HCT116 (cell line): ENCODE results near the gene TYK2.

Source experiments
- SP1 ChIP-seq: IDR thresholded peaks from 2 replicates; pipeline ENCODE4 v1.6.1; 2012; ENCODE audit warnings: low read depth
- TF ChIP-seq, protein P1 (sequence below): IDR thresholded peaks from 2 replicates; pipeline ENCODE4 v1.6.1; 2012; ENCODE audit warnings: low read depth

DNA sequence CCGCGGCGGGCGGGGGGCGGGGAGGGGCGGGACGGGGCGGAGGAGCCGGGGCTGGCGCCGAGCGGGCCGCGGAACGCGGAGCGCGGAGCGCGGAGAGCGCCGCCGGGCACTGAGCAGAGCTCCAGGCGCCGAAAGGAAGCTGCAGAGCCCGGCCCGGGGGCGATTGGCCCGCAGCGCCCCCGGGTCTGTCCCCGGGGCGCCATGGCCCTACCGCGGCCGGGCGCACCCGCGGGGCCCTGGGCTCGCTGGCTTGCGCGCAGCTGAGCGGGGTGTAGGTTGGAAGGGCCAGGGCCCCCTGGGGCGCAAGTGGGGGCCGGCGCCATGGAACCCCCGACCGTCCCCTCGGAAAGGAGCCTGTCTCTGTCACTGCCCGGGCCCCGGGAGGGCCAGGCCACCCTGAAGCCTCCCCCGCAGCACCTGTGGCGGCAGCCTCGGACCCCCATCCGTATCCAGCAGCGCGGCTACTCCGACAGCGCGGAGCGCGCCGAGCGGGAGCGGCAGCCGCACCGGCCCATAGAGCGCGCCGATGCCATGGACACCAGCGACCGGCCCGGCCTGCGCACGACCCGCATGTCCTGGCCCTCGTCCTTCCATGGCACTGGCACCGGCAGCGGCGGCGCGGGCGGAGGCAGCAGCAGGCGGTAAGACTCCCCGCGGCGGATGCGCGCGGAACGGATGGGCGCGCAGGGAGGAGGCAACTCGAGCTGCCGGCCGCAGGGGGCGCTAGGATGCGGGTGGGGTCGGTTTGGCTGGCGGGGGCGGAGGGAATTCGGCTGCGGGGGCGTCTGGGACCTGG is 40.3 kb upstream of the TYK2 start, which contains the start of gene PDE4A:
- no peak for TF ChIP-seq SP1
- TF ChIP-seq, protein P1, sequence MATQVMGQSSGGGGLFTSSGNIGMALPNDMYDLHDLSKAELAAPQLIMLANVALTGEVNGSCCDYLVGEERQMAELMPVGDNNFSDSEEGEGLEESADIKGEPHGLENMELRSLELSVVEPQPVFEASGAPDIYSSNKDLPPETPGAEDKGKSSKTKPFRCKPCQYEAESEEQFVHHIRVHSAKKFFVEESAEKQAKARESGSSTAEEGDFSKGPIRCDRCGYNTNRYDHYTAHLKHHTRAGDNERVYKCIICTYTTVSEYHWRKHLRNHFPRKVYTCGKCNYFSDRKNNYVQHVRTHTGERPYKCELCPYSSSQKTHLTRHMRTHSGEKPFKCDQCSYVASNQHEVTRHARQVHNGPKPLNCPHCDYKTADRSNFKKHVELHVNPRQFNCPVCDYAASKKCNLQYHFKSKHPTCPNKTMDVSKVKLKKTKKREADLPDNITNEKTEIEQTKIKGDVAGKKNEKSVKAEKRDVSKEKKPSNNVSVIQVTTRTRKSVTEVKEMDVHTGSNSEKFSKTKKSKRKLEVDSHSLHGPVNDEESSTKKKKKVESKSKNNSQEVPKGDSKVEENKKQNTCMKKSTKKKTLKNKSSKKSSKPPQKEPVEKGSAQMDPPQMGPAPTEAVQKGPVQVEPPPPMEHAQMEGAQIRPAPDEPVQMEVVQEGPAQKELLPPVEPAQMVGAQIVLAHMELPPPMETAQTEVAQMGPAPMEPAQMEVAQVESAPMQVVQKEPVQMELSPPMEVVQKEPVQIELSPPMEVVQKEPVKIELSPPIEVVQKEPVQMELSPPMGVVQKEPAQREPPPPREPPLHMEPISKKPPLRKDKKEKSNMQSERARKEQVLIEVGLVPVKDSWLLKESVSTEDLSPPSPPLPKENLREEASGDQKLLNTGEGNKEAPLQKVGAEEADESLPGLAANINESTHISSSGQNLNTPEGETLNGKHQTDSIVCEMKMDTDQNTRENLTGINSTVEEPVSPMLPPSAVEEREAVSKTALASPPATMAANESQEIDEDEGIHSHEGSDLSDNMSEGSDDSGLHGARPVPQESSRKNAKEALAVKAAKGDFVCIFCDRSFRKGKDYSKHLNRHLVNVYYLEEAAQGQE = no peak
